HEK293 (cell line): ENCODE measurements around the gene LPP.

ENCODE experiments used
- CTCF ChIA-PET: fragments of 350-600 bp; formaldehyde crosslinking; extraction: SDS; loops from one replicate; lab custom pipeline; 2021; ENCODE audit warnings: antibody characterized with exemption; lab: Yijun Ruan, JAX
- POLR2A ChIA-PET: fragments of 300-600 bp; formaldehyde crosslinking; extraction: SDS; loops from one replicate; lab custom pipeline; 2020; ENCODE audit warnings: antibody characterized with exemption, inconsistent platforms; lab: Yijun Ruan, JAX
- H3K27ac ChIP-seq: fragments of 200-500 bp; sonication (Bioruptor generic); 2 replicates; pipeline ENCODE4 v1.5.1; 2014; ENCODE audit warnings: low read depth, low read length, control low read depth, inconsistent platforms; ENCODE audit errors: extremely low read depth
- H3K36me3 ChIP-seq, 2 experiments: fragments of 200-500 bp in 1 of 2; sonication (Bioruptor generic) in 1 of 2; 1 replicate in 1 of 2; 2 replicates in 1 of 2; pipeline ENCODE4 v1.5.1; 2014 to 2017; ENCODE audit warnings: inconsistent platforms in 2 of 2, low read length in 2 of 2; ENCODE audit not compliant: control insufficient read depth in 2 of 2, insufficient read depth in 1 of 2
- H3K4me1 ChIP-seq: fragments of 200-500 bp; sonication (Bioruptor generic); 2 replicates; pipeline ENCODE4 v1.5.1; 2014; ENCODE audit warnings: mild to moderate bottlenecking, low read length, inconsistent platforms; ENCODE audit not compliant: control insufficient read depth, insufficient read depth
- H3K4me3 ChIP-seq: 2 replicates; pipeline ENCODE4 v1.5.1; 2011; ENCODE audit warnings: low read depth, mild to moderate bottlenecking, control low read depth, low read length, moderate library complexity
- H3K9me3 ChIP-seq: fragments of 200-500 bp; sonication (Bioruptor generic); 2 replicates; pipeline ENCODE4 v1.5.1; 2014; ENCODE audit warnings: low read depth, low read length, inconsistent platforms; ENCODE audit not compliant: control insufficient read depth, insufficient read depth
- BCL11B ChIP-seq: fragments of 450-650 bp; formaldehyde crosslinking; IDR thresholded peaks from 2 replicates; pipeline ENCODE4 v1.5.1; 2016; ENCODE audit warnings: low read depth, missing biosample characterization, missing genetic modification characterization
- CTCF ChIP-seq: fragments of 450-650 bp; formaldehyde crosslinking; IDR thresholded peaks from 2 replicates; pipeline ENCODE4 v1.5.1; 2016; ENCODE audit warnings: missing biosample characterization, missing genetic modification characterization
- FEZF1 ChIP-seq: fragments of 450-650 bp; formaldehyde crosslinking; IDR thresholded peaks from 2 replicates; pipeline ENCODE4 v1.5.1; 2016; ENCODE audit warnings: missing biosample characterization, missing genetic modification characterization
- GLIS2 ChIP-seq: fragments of 450-650 bp; formaldehyde crosslinking; IDR thresholded peaks from 2 replicates; pipeline ENCODE4 v1.5.1; 2016; ENCODE audit warnings: missing biosample characterization, missing genetic modification characterization
- HIC1 ChIP-seq: fragments of 450-650 bp; formaldehyde crosslinking; IDR thresholded peaks from 2 replicates; pipeline ENCODE4 v1.5.1; 2016; ENCODE audit warnings: missing biosample characterization, missing genetic modification characterization
- KLF1 ChIP-seq: fragments of 450-650 bp; formaldehyde crosslinking; IDR thresholded peaks from 2 replicates; pipeline ENCODE4 v1.5.1; 2016; ENCODE audit warnings: missing biosample characterization, missing genetic modification characterization
- PRDM1 ChIP-seq: fragments of 450-650 bp; formaldehyde crosslinking; IDR thresholded peaks from 2 replicates; pipeline ENCODE4; 2016; ENCODE audit warnings: missing biosample characterization, missing genetic modification characterization
- SP7 ChIP-seq: fragments of 450-650 bp; formaldehyde crosslinking; IDR thresholded peaks from 2 replicates; pipeline ENCODE4 v1.5.1; 2016; ENCODE audit warnings: missing biosample characterization, missing genetic modification characterization
- TRIM28 ChIP-seq: IDR thresholded peaks from 2 replicates; pipeline ENCODE4 v1.6.1; 2011; ENCODE audit warnings: low read length, control low read depth, borderline replicate concordance
- ZEB2 ChIP-seq: fragments of 450-650 bp; formaldehyde crosslinking; IDR thresholded peaks from 2 replicates; pipeline ENCODE4 v1.5.1; 2016; ENCODE audit warnings: missing biosample characterization, missing genetic modification characterization
- ZFHX2 ChIP-seq: fragments of 450-650 bp; formaldehyde crosslinking; conservative IDR thresholded peaks from 2 replicates; pipeline ENCODE4 v1.5.1; 2016; ENCODE audit warnings: missing biosample characterization, missing genetic modification characterization
- ZFP37 ChIP-seq: fragments of 450-650 bp; formaldehyde crosslinking; IDR thresholded peaks from 2 replicates; pipeline ENCODE4 v1.5.1; 2016; ENCODE audit warnings: missing biosample characterization, missing genetic modification characterization
- ZFP69B ChIP-seq: fragments of 450-650 bp; formaldehyde crosslinking; IDR thresholded peaks from 2 replicates; pipeline ENCODE4 v1.5.1; 2016; ENCODE audit warnings: missing biosample characterization, missing genetic modification characterization
- ZIC2 ChIP-seq: fragments of 450-650 bp; formaldehyde crosslinking; IDR thresholded peaks from 2 replicates; pipeline ENCODE4 v1.5.1; 2016; ENCODE audit warnings: missing biosample characterization, missing genetic modification characterization
- ZNF112 ChIP-seq: fragments of 450-650 bp; formaldehyde crosslinking; IDR thresholded peaks from 2 replicates; pipeline ENCODE4 v1.5.0; 2017; ENCODE audit warnings: missing biosample characterization, missing genetic modification characterization
- ZNF184 ChIP-seq: fragments of 450-650 bp; IDR thresholded peaks from 2 replicates; pipeline ENCODE4 v1.5.1; 2018; ENCODE audit warnings: missing biosample characterization, mild to moderate bottlenecking, missing genetic modification characterization
- ZNF354C ChIP-seq: fragments of 450-650 bp; formaldehyde crosslinking; IDR thresholded peaks from 2 replicates; pipeline ENCODE4 v1.5.1; 2016; ENCODE audit warnings: missing biosample characterization, missing genetic modification characterization, low read depth, borderline replicate concordance
- ZNF362 ChIP-seq: fragments of 450-650 bp; formaldehyde crosslinking; IDR thresholded peaks from 2 replicates; pipeline ENCODE4 v1.5.1; 2016; ENCODE audit warnings: missing biosample characterization, missing genetic modification characterization
- ZNF366 ChIP-seq: fragments of 450-650 bp; formaldehyde crosslinking; conservative IDR thresholded peaks from 2 replicates; pipeline ENCODE4 v1.5.1; 2016; ENCODE audit warnings: missing biosample characterization, missing genetic modification characterization
- ZNF488 ChIP-seq: fragments of 450-650 bp; formaldehyde crosslinking; IDR thresholded peaks from 2 replicates; pipeline ENCODE4 v1.5.1; 2016; ENCODE audit warnings: missing biosample characterization, missing genetic modification characterization
- ZNF571 ChIP-seq: fragments of 450-650 bp; formaldehyde crosslinking; IDR thresholded peaks from 2 replicates; pipeline ENCODE4 v1.5.0; 2017; ENCODE audit warnings: missing biosample characterization, missing genetic modification characterization
- ZNF610 ChIP-seq: fragments of 450-650 bp; formaldehyde crosslinking; IDR thresholded peaks from 2 replicates; pipeline ENCODE4 v1.5.1; 2016; ENCODE audit warnings: missing biosample characterization, missing genetic modification characterization, borderline replicate concordance
- ZNF629 ChIP-seq: fragments of 450-650 bp; formaldehyde crosslinking; IDR thresholded peaks from 2 replicates; pipeline ENCODE4 v1.5.1; 2017; ENCODE audit warnings: missing biosample characterization, missing genetic modification characterization
- ZNF658 ChIP-seq: fragments of 450-650 bp; formaldehyde crosslinking; IDR thresholded peaks from 2 replicates; pipeline ENCODE4; 2016; ENCODE audit warnings: missing biosample characterization, missing genetic modification characterization
- ZNF660 ChIP-seq: fragments of 450-650 bp; IDR thresholded peaks from 2 replicates; pipeline ENCODE4 v1.5.1; 2018; ENCODE audit warnings: missing biosample characterization, mild to moderate bottlenecking, missing genetic modification characterization
- ZNF701 ChIP-seq: fragments of 450-650 bp; formaldehyde crosslinking; IDR thresholded peaks from 2 replicates; pipeline ENCODE4 v1.5.1; 2016; ENCODE audit warnings: missing biosample characterization, missing genetic modification characterization
- ZNF768 ChIP-seq: fragments of 450-650 bp; formaldehyde crosslinking; IDR thresholded peaks from 2 replicates; pipeline ENCODE4 v1.5.1; 2018; ENCODE audit warnings: missing biosample characterization, mild to moderate bottlenecking, missing genetic modification characterization
- ZXDB ChIP-seq: fragments of 450-650 bp; formaldehyde crosslinking; IDR thresholded peaks from 2 replicates; pipeline ENCODE4 v1.5.1; 2016; ENCODE audit warnings: missing biosample characterization, missing genetic modification characterization

Gene LPP

GRCh38 chr3:188361888-188362287, 207.9 kb downstream of the LPP start:
- ChIA-PET POLR2A (no interaction called here), CTCF (interaction anchor here (0.6 kb wide), 1 partner anchor 24 kb away, joined by 3 read pairs; no protein-coding TSS in a partner anchor)
- H3K36me3 ChIP-seq = no peaks in the 10 kb centered on the region
- peak; percentile 29; the same call in 1 of the 2 replicates for TF ChIP-seq ZFHX2
- no peak for TF ChIP-seq ZNF701 (tag by site-specific recombination)
- 0 out of 2 replicates have a peak, but pooled peaks cover 4% of the 10 kb centered on the region for H3K4me1 ChIP-seq
- H3K9me3 ChIP-seq = no peaks in the 10 kb centered on the region
- no peak overlapping the region for H3K4me3 ChIP-seq
- H3K27ac ChIP-seq = no peak overlapping the region

- ChIA-PET POLR2A (interaction anchor here (0.6 kb wide), 1 partner anchor 156 kb away, joined by 5 read pairs; no protein-coding TSS in a partner anchor), CTCF (interaction anchor here (0.6 to 0.8 kb wide), 3 partner anchors 18 to 37 kb away, joined by 3 to 4 read pairs (median 3); no protein-coding TSS in a partner anchor)
- H3K4me3 ChIP-seq = no peak overlapping the region
- H3K27ac ChIP-seq = no peak overlapping the region
- 0 out of 2 replicates have a peak, but pooled peaks cover 4% of the 10 kb centered on the region for H3K4me1 ChIP-seq
- no peaks in the 10 kb centered on the region for H3K36me3 ChIP-seq
- no peaks in the 10 kb centered on the region for H3K9me3 ChIP-seq
- TF ChIP-seq ZNF768 (tag by site-specific recombination) (no peak), HIC1 (tag by site-specific recombination) (peak; percentile 50; the same call in 1 of the 2 replicates), TRIM28 (no peak), ZXDB (tag by site-specific recombination) (0 out of 2 replicates have a peak, but pooled peaks have one; percentile 30), CTCF (tag by site-specific recombination) (peak; percentile 8; the same call in 1 of the 2 replicates), BCL11B (tag by site-specific recombination) (no peak), ZFP69B (tag by site-specific recombination) (peak; percentile 27; the same call in 1 of the 2 replicates), ZNF184 (no peak), ZNF629 (tag by site-specific recombination) (peak; percentile 66), KLF1 (tag by site-specific recombination) (no peak), ZNF362 (tag by site-specific recombination) (no peak), PRDM1 (tag by site-specific recombination) (peak; percentile 80), GLIS2 (no peak), ZNF366 (tag by site-specific recombination) (peak; percentile 47), ZNF658 (no peak), ZNF488 (tag by site-specific recombination) (no peak), ZFP37 (tag by site-specific recombination) (peak; percentile 45; the same call in 1 of the 2 replicates), FEZF1 (tag by site-specific recombination) (0 out of 2 replicates have a peak, but pooled peaks have one; percentile 10), ZNF660 (tag by site-specific recombination) (0 out of 2 replicates have a peak, but pooled peaks have one; percentile 17), ZNF112 (tag by site-specific recombination) (no peak), ZNF571 (tag by site-specific recombination) (no peak), ZNF354C (no peak), ZIC2 (tag by site-specific recombination) (no peak), ZEB2 (0 out of 2 replicates have a peak, but pooled peaks have one; percentile 48), ZNF610 (tag by site-specific recombination) (no peak), SP7 (tag by site-specific recombination) (0 out of 2 replicates have a peak, but pooled peaks have one; percentile 21)
These were observed 208.5 kb downstream of the LPP start for GRCh38 chr3:188362405-188362831.
